HCT116 (cell line): ENCODE measurements around the gene C3orf70. TPM values are rescaled to one million over a fixed set of nuclear protein-coding genes. Genes with fewer than 3 reads are reported as not detected.

Source experiments
- ATAC-seq: fragments of 200-7000 bp; cut with Tn5 transposase; 2 replicates; pipeline ENCODE4 v1.9.1; 2020; ENCODE audit warnings: mild to moderate bottlenecking, moderate library complexity
- BruUV-seq: library from RNA; stranded (reverse); fragments of 400-500 nt; replicated peaks from 2 replicates; lab custom pipeline; 2021; lab: Mats Ljungman, UMichigan
- CTCF ChIA-PET: fragments of 300-600 bp; sonication (Branson Sonifier 250); formaldehyde crosslinking; loops from one replicate; lab custom pipeline; 2021; ENCODE audit warnings: antibody characterized with exemption; lab: Charles Lee
- POLR2A ChIA-PET: fragments of 300-600, 350-600 bp; sonication (Branson Sonifier 250); formaldehyde crosslinking; loops from one replicate; lab custom pipeline; 2021; ENCODE audit warnings: antibody characterized with exemption; lab: Charles Lee
- RAD21 ChIA-PET, 2 experiments: fragments of 300-600 bp; sonication (Branson Sonifier 250); formaldehyde crosslinking; loops; one replicate each; lab custom pipeline; 2023; ENCODE audit warnings: low total read pairs in 2 of 2; ENCODE audit not compliant: uncharacterized antibody in 2 of 2, unreplicated experiment in 2 of 2, low non-redundant PET in 1 of 2; lab: Charles Lee
- DNase-seq: peaks from one replicate; pipeline ENCODE4 v3.0.0-alpha.2; 2010; ENCODE audit warnings: low read depth, low spot score
- H2AFZ ChIP-seq: fragments of 200-600 bp; shearing (Covaris generic), sonication (generic); 2 replicates; pipeline ENCODE4 v1.6.1; 2017; ENCODE audit warnings: low read depth, mixed run types, mixed read lengths, antibody characterized with exemption, low read length; ENCODE audit not compliant: poor library complexity, severe bottlenecking
- H3K27ac ChIP-seq: 2 replicates; pipeline ENCODE4 v1.5.1; 2012; ENCODE audit warnings: low read depth, low read length
- H3K27me3 ChIP-seq: fragments of 200-600 bp; sonication (generic); 2 replicates; pipeline ENCODE4 v1.6.1; 2016; ENCODE audit warnings: mixed run types, low read length, mixed read lengths; ENCODE audit not compliant: insufficient read depth
- H3K36me3 ChIP-seq, 2 experiments: fragments of 200-500 bp in 1 of 2; fragments of 200-600 bp in 1 of 2; sonication (Bioruptor generic) in 1 of 2; sonication (generic) in 1 of 2; 2 replicates each; pipeline versions ENCODE4 v1.5.1 to v1.6.1; 2014 to 2016; ENCODE audit warnings: low read length in 2 of 2, inconsistent platforms in 1 of 2, mixed read lengths in 1 of 2, mixed run types in 1 of 2; ENCODE audit not compliant: insufficient read depth in 2 of 2, control insufficient read depth in 1 of 2
- H3K4me1 ChIP-seq, 2 experiments: fragments of 200-600 bp in 1 of 2; sonication (generic) in 1 of 2; 2 replicates each; pipeline versions ENCODE4 v1.5.1 to v1.6.1; 2012 to 2017; ENCODE audit warnings: low read length in 2 of 2, inconsistent platforms in 1 of 2, mild to moderate bottlenecking in 1 of 2, mixed read lengths in 1 of 2, mixed run types in 1 of 2, moderate library complexity in 1 of 2; ENCODE audit not compliant: insufficient read depth in 2 of 2, control insufficient read depth in 1 of 2
- H3K4me2 ChIP-seq: fragments of 200-600 bp; sonication (generic); 2 replicates; pipeline ENCODE4 v1.6.1; 2017; ENCODE audit warnings: mixed run types, low read length, mixed read lengths
- H3K4me3 ChIP-seq, 2 experiments: fragments of 200-600 bp in 1 of 2; sonication (generic) in 1 of 2; replicated peaks in 1 of 2; 2 replicates each; pipeline ENCODE4 v1.5.1; 2011 to 2016; ENCODE audit warnings: low read length in 2 of 2, control low read depth in 1 of 2, low read depth in 1 of 2, mild to moderate bottlenecking in 1 of 2, mixed read lengths in 1 of 2, mixed run types in 1 of 2
- H3K79me2 ChIP-seq: fragments of 200-600 bp; sonication (generic); 2 replicates; pipeline ENCODE4 v1.6.1; 2017; ENCODE audit warnings: mild to moderate bottlenecking, mixed run types, low read length, moderate library complexity, mixed read lengths; ENCODE audit not compliant: insufficient read depth
- H3K9ac ChIP-seq: fragments of 200-600 bp; sonication (generic); 2 replicates; pipeline ENCODE4 v1.6.1; 2016; ENCODE audit warnings: low read length, mixed read lengths
- H3K9me2 ChIP-seq: fragments of 200-600 bp; sonication (generic), shearing (Covaris generic); 2 replicates; pipeline ENCODE4 v1.6.1; 2017; ENCODE audit warnings: mixed run types, mild to moderate bottlenecking, moderate library complexity; ENCODE audit not compliant: insufficient read depth
- H3K9me3 ChIP-seq, 2 experiments: fragments of 200-500 bp in 1 of 2; fragments of 200-600 bp in 1 of 2; sonication (Bioruptor generic) in 1 of 2; sonication (generic) in 1 of 2; 2 replicates each; pipeline ENCODE4 v1.6.1; 2014 to 2017; ENCODE audit warnings: low read length in 2 of 2, mixed read lengths in 2 of 2, inconsistent platforms in 1 of 2, low read depth in 1 of 2, mild to moderate bottlenecking in 1 of 2, mixed run types in 1 of 2, moderate library complexity in 1 of 2; ENCODE audit not compliant: control insufficient read depth in 1 of 2, insufficient read depth in 1 of 2
- H4K20me1 ChIP-seq: fragments of 200-600 bp; sonication (generic), shearing (Covaris generic); 2 replicates; pipeline ENCODE4 v1.6.1; 2017; ENCODE audit warnings: mixed run types, mild to moderate bottlenecking, moderate library complexity; ENCODE audit not compliant: insufficient read depth
- CEBPB ChIP-seq: IDR thresholded peaks from 2 replicates; pipeline ENCODE4 v1.6.1; 2012; ENCODE audit warnings: low read depth
- EGR1 ChIP-seq: IDR thresholded peaks from 2 replicates; pipeline ENCODE4 v1.6.1; 2012; ENCODE audit warnings: low read depth
- ELF1 ChIP-seq: IDR thresholded peaks from 2 replicates; pipeline ENCODE4 v1.6.1; 2012; ENCODE audit warnings: low read depth, borderline replicate concordance
- EZH2phosphoT487 ChIP-seq: fragments of 200-600 bp; IDR thresholded peaks from 2 replicates; pipeline ENCODE4 v1.6.1; 2018; ENCODE audit warnings: antibody characterized with exemption, borderline replicate concordance
- FOSL1 ChIP-seq: IDR thresholded peaks from 2 replicates; pipeline ENCODE4 v1.6.1; 2012; ENCODE audit warnings: low read depth
- POLR2A ChIP-seq: IDR thresholded peaks from 2 replicates; pipeline ENCODE4 v1.7.0; 2011; ENCODE audit warnings: borderline replicate concordance; ENCODE audit not compliant: insufficient read depth, insufficient read length; ENCODE audit errors: extremely low read depth
- RAD21 ChIP-seq: IDR thresholded peaks from 2 replicates; pipeline ENCODE4 v1.6.1; 2012; ENCODE audit warnings: low read depth, mild to moderate bottlenecking
- SIN3A ChIP-seq: IDR thresholded peaks from 2 replicates; pipeline ENCODE4 v1.6.1; 2012; ENCODE audit warnings: low read depth
- SRF ChIP-seq: IDR thresholded peaks from 2 replicates; pipeline ENCODE4 v1.6.1; 2012; ENCODE audit warnings: low read depth
- TCF7L2 ChIP-seq: IDR thresholded peaks from 2 replicates; pipeline ENCODE4 v1.7.0; 2011; ENCODE audit warnings: borderline replicate concordance, inconsistent platforms; ENCODE audit not compliant: insufficient read depth, insufficient read length; ENCODE audit errors: extremely low read depth
- ZFX ChIP-seq: fragments of 450-650 bp; IDR thresholded peaks from 2 replicates; pipeline ENCODE4 v1.6.1; 2017
- ZNF274 ChIP-seq: fragments of 200-500 bp; sonication (Bioruptor generic); IDR thresholded peaks from 2 replicates; pipeline ENCODE4 v1.6.1; 2014; ENCODE audit warnings: mild to moderate bottlenecking, low read depth, low read length, inconsistent platforms
- intact Hi-C: fragments of 100-400 bp; cut with micrococcal nuclease; formaldehyde crosslinking; loops from 2 replicates; pipeline ENCODE4 v1.10.0; 2022
- total RNA-seq: library from RNA; stranded (reverse); gene quantifications from one replicate; pipeline ENCODE4 v1.2.1, GENCODE V29; 2021; ENCODE audit not compliant: unreplicated experiment
- TF ChIP-seq, protein P1 (sequence below): IDR thresholded peaks from 2 replicates; pipeline ENCODE4 v1.6.1; 2012
- TF ChIP-seq, protein P2 (sequence below), 3 experiments: fragments of 200-600 bp in 1 of 3; sonication (generic) in 1 of 3; IDR thresholded peaks in 2 of 3; conservative IDR thresholded peaks in 1 of 3; 2 replicates each; pipeline ENCODE4 v1.5.1; 2012 to 2017; ENCODE audit warnings: low read depth in 2 of 3, low read length in 2 of 3, antibody characterized with exemption in 1 of 3, borderline replicate concordance in 1 of 3, control low read depth in 1 of 3, mild to moderate bottlenecking in 1 of 3, mixed read lengths in 1 of 3, mixed run types in 1 of 3, moderate library complexity in 1 of 3; ENCODE audit not compliant: insufficient read depth in 1 of 3

Gene C3orf70
- total RNA-seq, 1 experiment from 2014 or later = not detected

- Histone ChIP-seq H3K9me3 (no peaks in the 10 kb centered on the region), H4K20me1 (no peaks in the 10 kb centered on the region), H3K9me2 (no peaks in the 10 kb centered on the region), H3K4me3 (no peak overlapping the region), H3K27me3 (no peaks in the 10 kb centered on the region), H2AFZ (no peak overlapping the region), H3K9ac (no peak overlapping the region), H3K36me3 (0 out of 4 replicates have a peak, but pooled peaks cover 0 to 2% of the 10 kb centered on the region in 2 experiments), H3K4me2 (no peak overlapping the region), H3K4me1 (no peaks in the 10 kb centered on the region), H3K27ac (no peak overlapping the region), H3K79me2 (no peaks in the 10 kb centered on the region)
- intact Hi-C loops = no loop called here
- TF ChIP-seq EGR1 (no peak), EZH2phosphoT487 (no peak), RAD21 (no peak), FOSL1 (no peak), SRF (no peak), TCF7L2 (no peak), SIN3A (no peak), ELF1 (no peak), POLR2A (no peak), CEBPB (no peak), ZNF274 (no peak), ZFX (no peak)
- TF ChIP-seq, protein P1, sequence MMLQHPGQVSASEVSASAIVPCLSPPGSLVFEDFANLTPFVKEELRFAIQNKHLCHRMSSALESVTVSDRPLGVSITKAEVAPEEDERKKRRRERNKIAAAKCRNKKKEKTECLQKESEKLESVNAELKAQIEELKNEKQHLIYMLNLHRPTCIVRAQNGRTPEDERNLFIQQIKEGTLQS = no peak
- TF ChIP-seq, protein P2, sequence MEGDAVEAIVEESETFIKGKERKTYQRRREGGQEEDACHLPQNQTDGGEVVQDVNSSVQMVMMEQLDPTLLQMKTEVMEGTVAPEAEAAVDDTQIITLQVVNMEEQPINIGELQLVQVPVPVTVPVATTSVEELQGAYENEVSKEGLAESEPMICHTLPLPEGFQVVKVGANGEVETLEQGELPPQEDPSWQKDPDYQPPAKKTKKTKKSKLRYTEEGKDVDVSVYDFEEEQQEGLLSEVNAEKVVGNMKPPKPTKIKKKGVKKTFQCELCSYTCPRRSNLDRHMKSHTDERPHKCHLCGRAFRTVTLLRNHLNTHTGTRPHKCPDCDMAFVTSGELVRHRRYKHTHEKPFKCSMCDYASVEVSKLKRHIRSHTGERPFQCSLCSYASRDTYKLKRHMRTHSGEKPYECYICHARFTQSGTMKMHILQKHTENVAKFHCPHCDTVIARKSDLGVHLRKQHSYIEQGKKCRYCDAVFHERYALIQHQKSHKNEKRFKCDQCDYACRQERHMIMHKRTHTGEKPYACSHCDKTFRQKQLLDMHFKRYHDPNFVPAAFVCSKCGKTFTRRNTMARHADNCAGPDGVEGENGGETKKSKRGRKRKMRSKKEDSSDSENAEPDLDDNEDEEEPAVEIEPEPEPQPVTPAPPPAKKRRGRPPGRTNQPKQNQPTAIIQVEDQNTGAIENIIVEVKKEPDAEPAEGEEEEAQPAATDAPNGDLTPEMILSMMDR (IDR thresholded peaks at IDR 0.05 in 2 of 3, conservative IDR thresholded peaks at IDR 0.05 in 1 of 3; ENCODE audit: borderline replicate concordance in 1 of 3, insufficient read depth in 1 of 3, low read depth in 2 of 3, low read length in 2 of 3) = no peak
- ChIA-PET RAD21 (no interaction called here), POLR2A (no interaction called here), CTCF (no interaction called here)
- BruUV-seq = no TSS peak
- DNase-seq = no peak
- ATAC-seq = no peak
These were observed 106.7 kb downstream of the C3orf70 start for GRCh38 chr3:185046164-185046515.
